ENCODE results near the gene FCER2. TPM values are rescaled to one million over a fixed set of nuclear protein-coding genes. Genes with fewer than 3 reads are reported as not detected.
"Not testable (repeated sequence)": the region's sequence is repeated elsewhere in the genome, so short reads cannot be mapped to it uniquely, and the experiment has no call there.

Gene FCER2, protein sequence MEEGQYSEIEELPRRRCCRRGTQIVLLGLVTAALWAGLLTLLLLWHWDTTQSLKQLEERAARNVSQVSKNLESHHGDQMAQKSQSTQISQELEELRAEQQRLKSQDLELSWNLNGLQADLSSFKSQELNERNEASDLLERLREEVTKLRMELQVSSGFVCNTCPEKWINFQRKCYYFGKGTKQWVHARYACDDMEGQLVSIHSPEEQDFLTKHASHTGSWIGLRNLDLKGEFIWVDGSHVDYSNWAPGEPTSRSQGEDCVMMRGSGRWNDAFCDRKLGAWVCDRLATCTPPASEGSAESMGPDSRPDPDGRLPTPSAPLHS
- total RNA-seq: not detected

DNA sequence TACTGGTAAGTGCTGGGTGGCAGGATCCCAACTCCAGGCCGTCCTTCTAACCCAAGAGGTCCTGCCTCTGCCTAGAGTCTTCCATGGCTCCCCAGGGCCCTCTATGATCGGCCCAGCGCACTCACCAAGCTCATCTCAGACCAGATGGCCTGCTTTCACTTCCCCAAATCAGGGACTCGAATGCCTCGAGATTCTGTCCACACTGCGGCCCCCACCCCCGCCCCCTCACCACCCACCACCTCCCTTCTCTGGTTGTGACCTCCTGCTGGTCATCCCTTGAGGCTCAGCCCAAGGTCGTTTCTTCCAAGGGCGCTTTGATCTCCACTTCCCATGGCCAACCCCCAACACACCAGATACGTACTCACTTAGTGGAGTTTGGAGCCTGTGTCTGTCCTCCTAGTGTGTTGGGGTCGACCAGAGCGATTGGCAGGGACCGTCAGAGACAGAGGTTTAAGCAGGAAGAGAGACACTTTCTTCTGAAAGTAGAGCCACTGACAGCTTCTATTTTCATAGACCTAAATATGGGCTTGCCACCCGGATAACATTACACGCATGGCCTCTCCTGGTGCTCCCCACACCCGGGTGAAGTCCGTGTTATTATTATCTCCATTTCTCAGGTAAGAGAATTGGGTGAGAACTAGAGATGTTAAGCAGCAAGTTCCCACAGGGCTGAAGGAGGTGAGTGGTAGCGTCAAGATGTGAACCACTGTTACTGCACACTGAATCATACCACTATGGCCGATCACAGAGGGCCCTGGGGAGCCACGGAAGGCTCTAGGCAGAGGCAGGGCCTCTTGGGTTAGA, at the start of gene FCER2:
TSS of gene FCER2 (minus strand) at position 478 of the 804 bp plus-strand sequence. CDS start 2,371 bp downstream, outside the sequence.
- no peak for DNase-seq

- no peak for DNase-seq
Measured at GRCh38 chr19:7751157-7751783, 49.3 kb upstream of the FCER2 start.

GRCh38 chr19:7748756-7749155, 46.8 kb upstream of the FCER2 start:
- no peak for DNase-seq

GRCh38 chr19:7748171-7748570, 46.2 kb upstream of the FCER2 start:
- no peak for DNase-seq

DNA sequence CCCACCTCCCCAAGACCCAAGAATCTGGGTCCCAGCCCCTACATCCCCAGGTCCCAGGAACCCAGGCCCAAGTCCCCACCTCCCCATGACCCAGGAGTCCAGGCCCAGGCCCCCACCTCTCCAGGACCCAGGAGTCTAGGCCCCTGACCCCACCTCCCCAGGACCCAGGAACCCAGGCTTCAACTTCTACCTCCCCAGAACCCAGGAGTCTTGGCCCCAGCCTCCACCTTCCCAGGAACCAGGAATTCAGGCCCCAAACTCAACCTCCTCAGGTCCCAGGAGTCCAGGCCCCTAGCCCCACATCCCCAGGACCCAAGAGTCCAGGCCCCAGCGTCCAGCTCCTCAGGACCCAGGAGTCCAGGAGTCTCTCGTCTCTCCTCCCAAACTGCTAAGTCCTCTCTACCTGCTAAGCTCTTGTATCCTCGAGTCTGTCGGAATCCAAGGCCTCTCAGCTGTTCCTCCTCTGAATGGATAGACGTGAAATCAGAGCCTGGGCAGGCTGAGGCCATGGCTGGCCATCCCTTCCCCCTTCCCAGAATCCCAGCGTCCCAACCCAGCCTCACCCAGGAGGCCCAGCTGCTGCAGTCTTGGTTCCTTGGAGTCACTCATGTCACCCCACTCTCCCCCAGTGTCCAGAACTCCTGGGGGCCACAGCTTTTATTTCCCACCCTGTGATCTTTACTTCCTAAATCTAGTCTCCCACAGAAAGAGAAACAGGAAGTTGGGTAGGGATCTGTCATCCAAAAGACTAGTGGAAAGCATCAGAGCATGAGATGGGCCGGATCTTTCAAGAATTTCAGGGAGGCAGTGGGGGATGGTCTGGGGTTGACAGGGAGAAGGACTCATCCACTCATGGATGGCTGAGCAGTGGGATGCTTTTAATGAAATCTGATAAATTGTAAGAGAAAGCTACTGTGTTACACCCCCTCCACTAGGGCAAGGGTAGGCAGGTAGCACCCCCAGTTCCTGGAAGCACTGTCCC, 45.3 kb upstream of the FCER2 start, which contains the start of gene CD209:
TSS of gene CD209 (minus strand) at position 632 of the 982 bp plus-strand sequence. CDS start at position 609, 23 bp downstream.
- no peak for DNase-seq

DNA sequence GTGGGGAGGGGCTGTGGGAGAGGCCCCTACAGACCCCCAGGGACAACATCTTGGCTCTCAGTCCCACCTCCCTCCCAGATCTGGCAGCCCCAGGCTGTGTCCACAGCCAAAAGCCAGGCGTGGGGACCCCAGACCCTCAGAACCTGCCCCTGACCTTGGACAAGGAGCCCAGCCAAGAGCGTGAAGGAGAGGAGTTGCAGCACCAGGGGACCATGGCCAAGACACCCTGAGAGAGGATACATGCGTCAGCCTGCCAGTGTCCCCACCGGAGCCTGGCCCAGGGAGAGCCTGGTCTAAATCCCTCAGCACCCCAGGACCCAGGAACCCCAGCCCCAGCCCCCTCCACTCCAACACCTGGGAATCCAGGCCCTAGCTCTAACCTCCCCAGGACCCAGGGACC, 44.4 kb upstream of the FCER2 start:
- DNase-seq: not testable (repeated sequence)

DNA sequence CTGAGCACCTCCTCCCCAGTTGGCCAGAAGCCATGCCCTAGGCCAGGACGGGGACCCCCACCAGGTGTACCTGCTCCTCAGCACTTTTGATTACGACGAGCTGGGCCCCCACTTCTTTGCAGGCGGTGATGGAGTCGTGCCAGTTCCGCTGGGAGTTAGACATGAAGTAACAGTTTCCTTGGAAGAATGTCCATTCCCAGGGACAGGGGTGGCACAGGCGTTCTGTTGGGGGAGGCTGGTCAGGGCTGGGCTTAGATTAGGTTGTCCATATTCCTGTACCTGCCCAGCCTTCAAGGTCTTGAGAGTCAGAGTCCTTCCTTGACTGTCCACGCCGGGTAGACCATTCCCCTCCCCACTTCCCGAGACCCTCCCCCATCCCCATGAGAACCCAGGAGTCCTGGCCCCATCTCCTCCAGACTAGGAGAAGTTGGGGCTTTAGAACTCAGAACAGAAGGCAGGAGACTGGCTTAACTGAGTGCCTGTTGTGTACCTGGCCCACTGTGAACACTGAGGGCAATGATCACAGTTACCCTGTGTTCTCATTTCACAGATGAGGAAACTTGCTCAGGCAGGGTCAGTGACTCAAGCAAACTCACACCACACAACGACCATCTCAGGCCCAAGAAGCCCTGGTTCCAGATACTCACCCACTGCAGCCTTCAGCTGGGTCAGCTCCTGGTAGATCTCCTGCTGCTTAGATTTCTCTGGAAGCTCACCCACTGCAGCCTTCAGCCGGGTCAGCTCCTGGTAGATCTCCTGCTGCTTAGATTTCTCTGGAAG, 43.1 kb upstream of the FCER2 start:
- no peak for DNase-seq

GRCh38 chr19:7744199-7744786, 42.4 kb upstream of the FCER2 start:
- DNase-seq: no peak

DNA sequence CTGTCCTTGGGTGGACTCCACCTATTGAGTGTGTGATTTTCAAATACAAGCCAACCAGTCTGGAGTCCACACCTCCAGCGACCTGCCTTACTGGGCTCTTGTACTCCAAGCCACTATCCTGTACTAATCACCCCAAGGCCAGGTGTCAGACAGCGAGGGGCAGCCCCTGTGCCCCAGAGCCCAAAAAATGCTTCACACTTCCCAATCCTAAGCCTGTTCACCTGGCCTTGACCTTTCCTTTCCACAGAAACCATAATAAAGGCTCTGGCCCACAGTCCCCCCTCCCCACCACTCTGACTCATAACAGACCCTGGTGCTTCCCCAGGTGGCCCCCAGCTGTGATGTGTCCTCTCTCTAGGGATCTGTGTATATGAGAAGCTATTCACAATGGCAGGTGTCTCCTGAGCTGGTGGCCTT, 41.5 kb upstream of the FCER2 start:
- DNase-seq: no peak

DNA sequence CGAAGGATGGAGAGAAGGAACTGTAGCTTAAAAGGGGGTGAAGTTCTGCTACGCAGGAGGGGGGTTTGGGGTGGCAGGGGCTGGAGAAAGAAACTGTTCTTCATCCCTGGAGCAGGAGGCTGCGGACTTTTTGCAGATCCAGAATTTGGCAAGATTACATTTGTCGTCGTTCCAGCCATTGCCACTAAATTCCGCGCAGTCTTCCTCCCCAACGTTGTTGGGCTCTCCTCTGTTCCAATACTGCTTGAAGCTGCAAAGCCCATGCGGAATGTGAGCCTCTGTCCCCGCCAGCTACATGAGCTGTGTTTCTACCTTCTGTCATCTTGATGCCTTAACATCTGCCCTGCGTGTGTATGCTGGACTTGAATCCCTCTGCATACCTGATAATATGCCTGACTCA, 41.1 kb upstream of the FCER2 start:
- no peak for DNase-seq

GRCh38 chr19:7742575-7742974, 40.6 kb upstream of the FCER2 start:
- no peak for DNase-seq

DNA sequence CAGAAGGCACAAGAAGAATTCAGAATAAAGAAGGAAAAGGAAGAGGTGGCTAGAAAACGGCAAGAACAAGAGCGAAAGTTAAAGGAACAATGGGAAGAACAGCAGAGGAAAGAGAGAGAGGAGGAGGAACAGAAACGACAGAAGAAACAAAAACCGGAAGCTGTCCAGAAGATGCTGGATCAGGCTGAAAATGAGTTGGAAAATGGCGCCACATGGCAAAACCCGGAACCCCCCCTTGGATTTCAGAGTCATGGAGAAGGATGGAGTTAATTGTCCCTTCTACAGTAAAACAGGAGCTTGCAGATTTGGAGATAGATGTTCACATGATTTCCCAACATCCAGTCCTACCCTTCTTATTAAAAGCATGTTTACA, 38.7 kb upstream of the FCER2 start:
- no peak for DNase-seq

DNA sequence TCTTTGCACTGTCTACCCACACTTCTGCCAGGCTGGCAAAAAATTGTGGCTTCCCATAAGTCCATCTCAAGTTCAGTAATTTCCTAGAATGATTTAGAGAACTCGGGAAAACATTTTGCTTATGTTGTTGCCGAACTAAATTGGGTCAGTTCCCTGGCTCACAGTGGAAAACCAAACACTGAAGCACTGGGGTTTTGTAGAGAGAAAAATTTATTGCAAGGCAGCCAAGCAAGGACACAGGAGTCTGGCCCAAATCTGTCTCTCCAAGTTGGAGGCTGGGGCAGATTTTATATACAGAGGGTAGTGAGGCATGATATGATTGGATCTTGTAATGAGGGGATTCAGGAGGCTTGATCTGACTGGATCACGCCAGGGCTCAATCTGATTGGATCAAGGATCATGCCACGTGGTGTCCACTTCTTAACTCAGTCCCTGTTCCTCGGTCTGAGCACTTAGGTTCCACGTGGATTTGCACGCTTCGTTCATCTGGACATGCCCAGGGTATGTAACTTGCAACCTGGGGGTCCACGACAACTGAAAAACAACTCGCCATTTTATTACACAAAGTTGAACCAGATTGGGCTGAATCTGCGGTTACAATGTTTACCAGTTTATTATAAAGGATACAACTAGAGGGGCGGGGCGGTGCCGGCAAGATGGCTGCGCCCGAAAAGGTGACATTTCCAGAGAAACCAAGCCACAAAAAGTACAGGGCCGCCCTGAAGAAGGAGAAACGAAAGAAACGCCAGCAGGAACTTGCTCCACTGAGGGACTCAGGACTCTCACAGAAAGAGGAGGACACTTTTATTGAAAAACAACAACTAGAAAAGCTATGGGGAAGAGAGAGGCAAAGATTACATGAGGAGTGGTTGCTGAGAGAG, 38.1 kb upstream of the FCER2 start:
- no peak for DNase-seq

DNA sequence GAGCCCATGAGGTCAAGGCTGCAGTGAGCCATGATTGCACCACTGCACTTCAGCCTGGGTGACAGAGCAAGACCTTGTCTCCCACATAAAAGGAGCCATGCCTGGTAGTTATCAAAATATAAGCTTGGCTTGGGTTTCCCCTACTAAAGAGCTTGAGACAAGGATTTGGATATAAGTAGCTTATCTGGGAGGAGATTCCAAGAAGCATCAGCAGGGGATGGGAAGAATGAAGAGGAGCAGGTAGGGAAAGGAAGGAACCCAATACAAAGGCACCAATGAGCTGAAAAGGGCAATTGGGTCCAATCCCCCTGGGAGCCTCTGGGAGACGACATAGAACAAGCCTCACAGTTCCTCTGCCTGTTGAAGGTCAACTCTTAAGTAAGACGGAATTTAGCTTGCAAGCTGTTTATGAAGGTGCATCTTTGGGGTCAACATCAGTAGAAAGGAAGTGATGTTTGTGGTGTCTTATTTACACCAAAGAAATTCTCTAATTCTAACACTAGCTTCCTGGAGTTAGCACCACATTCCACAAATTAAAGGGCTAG, 37.4 kb upstream of the FCER2 start:
- no peak for DNase-seq

GRCh38 chr19:7738023-7738422, 36.1 kb upstream of the FCER2 start:
- DNase-seq: no peak

- DNase-seq: no peak
Measured at GRCh38 chr19:7737215-7737614, 35.3 kb upstream of the FCER2 start.

DNA sequence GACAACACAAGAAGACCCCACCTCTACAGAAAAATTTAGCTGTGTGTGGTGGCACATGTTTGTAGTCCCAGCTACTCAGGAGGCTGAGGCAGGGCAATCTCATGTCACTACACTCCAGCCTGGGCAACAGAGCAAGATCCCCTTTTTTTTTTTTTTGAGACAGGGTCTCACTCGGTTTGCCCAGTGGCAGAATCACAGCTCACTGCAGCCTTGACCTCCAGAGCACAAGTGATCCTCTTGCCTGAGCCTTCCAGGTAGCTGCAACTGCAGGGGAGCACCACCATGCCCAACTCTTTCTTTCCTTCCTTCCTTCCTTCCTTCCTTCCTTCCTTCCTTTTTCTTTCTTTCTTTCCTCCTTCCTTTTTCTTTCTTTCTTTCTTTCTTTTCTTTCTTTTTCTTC, 34.2 kb upstream of the FCER2 start:
- DNase-seq: no peak

DNA sequence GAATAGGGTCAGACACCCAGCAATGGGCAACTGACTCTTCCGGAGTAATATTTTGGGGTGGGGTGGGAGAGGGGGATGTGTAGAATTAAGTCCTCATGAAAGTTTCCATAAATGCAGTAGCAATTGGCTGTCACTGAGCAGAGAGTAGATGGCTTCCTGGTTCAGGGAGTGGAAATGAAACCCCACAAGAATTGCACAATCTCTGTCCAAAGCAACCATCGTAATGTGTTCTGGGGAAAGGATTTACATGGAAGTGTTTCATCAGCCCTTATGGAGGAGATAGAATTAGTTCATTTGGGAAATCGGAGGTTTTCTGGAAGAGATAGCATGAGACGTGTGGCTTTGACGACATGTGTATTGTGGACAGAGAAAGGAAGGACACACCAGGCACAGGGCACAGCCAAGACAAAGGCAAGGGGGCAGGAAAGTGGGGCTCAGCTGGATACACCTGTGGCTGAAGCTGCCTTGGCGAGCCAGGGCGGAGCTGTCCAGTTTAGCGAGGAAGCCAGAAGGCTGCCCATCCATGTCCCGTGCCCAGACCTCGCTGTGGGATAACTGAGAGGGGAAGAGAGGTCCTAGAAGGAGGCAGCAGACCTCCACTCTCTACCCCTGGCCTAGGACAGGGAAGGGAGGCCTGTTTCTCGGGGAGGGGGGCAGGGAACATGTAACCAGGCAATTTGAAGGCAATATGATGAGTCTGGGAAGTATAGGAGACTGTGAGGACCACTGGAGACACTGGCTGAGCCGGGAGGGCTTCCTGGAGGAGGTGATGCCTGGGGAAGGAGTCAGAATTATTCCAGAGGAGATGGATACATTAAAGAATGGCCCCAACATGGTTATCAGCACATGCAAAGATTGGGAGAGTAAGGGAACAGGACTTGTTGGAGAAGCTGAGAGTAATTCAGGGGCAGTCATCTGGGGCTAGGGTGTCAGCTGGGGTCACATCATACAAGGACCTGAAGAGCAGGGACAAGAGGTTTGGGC, 32.6 kb upstream of the FCER2 start:
- no peak for DNase-seq
